Measurements from ENCODE around the gene CHST1.

DNA sequence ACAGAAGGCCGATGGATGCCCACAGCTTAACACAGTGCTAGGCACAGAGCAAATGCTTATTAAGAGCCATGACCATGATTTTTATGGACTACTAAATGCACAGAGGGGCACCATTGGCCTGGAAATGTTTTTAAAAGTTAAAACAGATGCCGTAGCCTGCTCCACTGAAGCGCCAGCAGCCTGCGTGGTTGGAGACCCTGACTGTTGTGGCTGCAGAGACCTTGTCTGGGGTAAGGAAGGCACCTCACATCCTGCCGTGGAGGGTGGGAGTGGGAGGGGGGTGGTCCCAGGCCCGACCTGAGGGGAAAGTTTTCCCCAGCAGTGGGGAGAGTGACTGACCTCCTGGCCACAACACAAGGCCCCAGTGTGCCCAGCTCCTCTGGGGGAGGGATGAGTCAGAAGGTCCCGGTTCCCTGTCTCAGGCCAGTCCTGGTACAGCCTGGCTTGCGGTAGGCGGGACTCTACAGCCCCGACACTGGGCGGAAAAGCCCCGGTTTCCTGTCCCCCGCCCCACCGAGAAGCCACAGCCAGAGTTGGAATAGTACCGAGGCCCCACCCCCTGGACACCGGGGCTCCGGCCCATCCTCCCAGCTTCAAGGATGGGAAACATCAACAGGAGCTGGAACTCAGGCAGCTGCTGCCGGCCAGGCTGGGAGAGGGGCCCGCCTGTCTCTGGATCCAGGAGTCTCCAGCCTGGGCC is 7.0 kb downstream of the CHST1 start:
- no peak for TF ChIP-seq OSR1 (CRISPR knock-in tag; IDR thresholded peaks at IDR 0.05)
- TF ChIP-seq, protein P1, sequence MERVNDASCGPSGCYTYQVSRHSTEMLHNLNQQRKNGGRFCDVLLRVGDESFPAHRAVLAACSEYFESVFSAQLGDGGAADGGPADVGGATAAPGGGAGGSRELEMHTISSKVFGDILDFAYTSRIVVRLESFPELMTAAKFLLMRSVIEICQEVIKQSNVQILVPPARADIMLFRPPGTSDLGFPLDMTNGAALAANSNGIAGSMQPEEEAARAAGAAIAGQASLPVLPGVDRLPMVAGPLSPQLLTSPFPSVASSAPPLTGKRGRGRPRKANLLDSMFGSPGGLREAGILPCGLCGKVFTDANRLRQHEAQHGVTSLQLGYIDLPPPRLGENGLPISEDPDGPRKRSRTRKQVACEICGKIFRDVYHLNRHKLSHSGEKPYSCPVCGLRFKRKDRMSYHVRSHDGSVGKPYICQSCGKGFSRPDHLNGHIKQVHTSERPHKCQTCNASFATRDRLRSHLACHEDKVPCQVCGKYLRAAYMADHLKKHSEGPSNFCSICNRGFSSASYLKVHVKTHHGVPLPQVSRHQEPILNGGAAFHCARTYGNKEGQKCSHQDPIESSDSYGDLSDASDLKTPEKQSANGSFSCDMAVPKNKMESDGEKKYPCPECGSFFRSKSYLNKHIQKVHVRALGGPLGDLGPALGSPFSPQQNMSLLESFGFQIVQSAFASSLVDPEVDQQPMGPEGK (CRISPR knock-in tag; IDR thresholded peaks at IDR 0.05; ENCODE audit: borderline replicate concordance), result no peak
- TF ChIP-seq, protein P2, sequence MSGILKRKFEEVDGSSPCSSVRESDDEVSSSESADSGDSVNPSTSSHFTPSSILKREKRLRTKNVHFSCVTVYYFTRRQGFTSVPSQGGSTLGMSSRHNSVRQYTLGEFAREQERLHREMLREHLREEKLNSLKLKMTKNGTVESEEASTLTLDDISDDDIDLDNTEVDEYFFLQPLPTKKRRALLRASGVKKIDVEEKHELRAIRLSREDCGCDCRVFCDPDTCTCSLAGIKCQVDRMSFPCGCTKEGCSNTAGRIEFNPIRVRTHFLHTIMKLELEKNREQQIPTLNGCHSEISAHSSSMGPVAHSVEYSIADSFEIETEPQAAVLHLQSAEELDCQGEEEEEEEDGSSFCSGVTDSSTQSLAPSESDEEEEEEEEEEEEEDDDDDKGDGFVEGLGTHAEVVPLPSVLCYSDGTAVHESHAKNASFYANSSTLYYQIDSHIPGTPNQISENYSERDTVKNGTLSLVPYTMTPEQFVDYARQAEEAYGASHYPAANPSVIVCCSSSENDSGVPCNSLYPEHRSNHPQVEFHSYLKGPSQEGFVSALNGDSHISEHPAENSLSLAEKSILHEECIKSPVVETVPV (CRISPR knock-in tag; IDR thresholded peaks at IDR 0.05), result no peak
- TF ChIP-seq CSDC2 (CRISPR knock-in tag; IDR thresholded peaks at IDR 0.05), result no peak
- no peak for TF ChIP-seq ZFP30 (CRISPR knock-in tag; IDR thresholded peaks at IDR 0.05)
- TF ChIP-seq TCF4 (CRISPR knock-in tag; IDR thresholded peaks at IDR 0.05; ENCODE audit: borderline replicate concordance), result no peak
- TF ChIP-seq, protein P3, sequence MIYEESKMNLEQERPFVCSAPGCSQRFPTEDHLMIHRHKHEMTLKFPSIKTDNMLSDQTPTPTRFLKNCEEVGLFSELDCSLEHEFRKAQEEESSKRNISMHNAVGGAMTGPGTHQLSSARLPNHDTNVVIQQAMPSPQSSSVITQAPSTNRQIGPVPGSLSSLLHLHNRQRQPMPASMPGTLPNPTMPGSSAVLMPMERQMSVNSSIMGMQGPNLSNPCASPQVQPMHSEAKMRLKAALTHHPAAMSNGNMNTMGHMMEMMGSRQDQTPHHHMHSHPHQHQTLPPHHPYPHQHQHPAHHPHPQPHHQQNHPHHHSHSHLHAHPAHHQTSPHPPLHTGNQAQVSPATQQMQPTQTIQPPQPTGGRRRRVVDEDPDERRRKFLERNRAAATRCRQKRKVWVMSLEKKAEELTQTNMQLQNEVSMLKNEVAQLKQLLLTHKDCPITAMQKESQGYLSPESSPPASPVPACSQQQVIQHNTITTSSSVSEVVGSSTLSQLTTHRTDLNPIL (CRISPR knock-in tag; IDR thresholded peaks at IDR 0.05; ENCODE audit: low read depth), result no peak
- TF ChIP-seq ZFP3 (CRISPR knock-in tag; IDR thresholded peaks at IDR 0.05), result no peak
